ENCODE measurements around the gene PRRT4. TPM values are rescaled to one million over a fixed set of nuclear protein-coding genes. Genes with fewer than 3 reads are reported as not detected.

Gene PRRT4
- total RNA-seq, 1 donor from 2014 or later = under 0.01 TPM

- no peak for TF ChIP-seq CTCF (IDR thresholded peaks at IDR 0.05; ENCODE audit: insufficient read depth, low read length, severe bottlenecking)
- DNase-seq (ENCODE audit: low read depth) = no peak
- Histone ChIP-seq H3K4me3 (ENCODE audit: low read depth, low read length) (no peak overlapping the region), H3K36me3 (ENCODE audit: control insufficient read depth, insufficient read depth, low read length) (peaks cover 33% of the 10 kb centered on the region), H3K27me3 (ENCODE audit: control insufficient read depth, insufficient read depth, low read length) (no peaks in the 10 kb centered on the region)
- no peak for FAIRE-seq
Observed at GRCh38 chr7:128318691-128319090, 42.8 kb downstream of the PRRT4 start.

GRCh38 chr7:128311013-128311412 lies 50.5 kb downstream of the PRRT4 start:
- H3K36me3 ChIP-seq (ENCODE audit: control insufficient read depth, insufficient read depth, low read length) = peaks cover 30% of the 10 kb centered on the region
- FAIRE-seq (no peak), DNase-seq (ENCODE audit: low read depth) (no peak)
- no peak overlapping the region for H3K4me3 ChIP-seq (ENCODE audit: low read depth, low read length)
- no peaks in the 10 kb centered on the region for H3K27me3 ChIP-seq (ENCODE audit: control insufficient read depth, insufficient read depth, low read length)
- TF ChIP-seq CTCF (IDR thresholded peaks at IDR 0.05; ENCODE audit: insufficient read depth, low read length, severe bottlenecking) = no peak

- FAIRE-seq (no peak), DNase-seq (ENCODE audit: low read depth) (no peak)
- Histone ChIP-seq H3K27me3 (ENCODE audit: control insufficient read depth, insufficient read depth, low read length) (no peaks in the 10 kb centered on the region), H3K4me3 (ENCODE audit: low read depth, low read length) (no peak overlapping the region), H3K36me3 (ENCODE audit: control insufficient read depth, insufficient read depth, low read length) (peaks cover 30% of the 10 kb centered on the region)
- no peak for TF ChIP-seq CTCF (IDR thresholded peaks at IDR 0.05; ENCODE audit: insufficient read depth, low read length, severe bottlenecking)
Observed at GRCh38 chr7:128310499-128310898, 51.0 kb downstream of the PRRT4 start.

- no peak overlapping the region for H3K4me3 ChIP-seq (ENCODE audit: low read depth, low read length)
- no peak for FAIRE-seq
- DNase-seq (ENCODE audit: low read depth) = no peak
- H3K36me3 ChIP-seq (ENCODE audit: control insufficient read depth, insufficient read depth, low read length) = peaks cover 29% of the 10 kb centered on the region
- no peak for TF ChIP-seq CTCF (IDR thresholded peaks at IDR 0.05; ENCODE audit: insufficient read depth, low read length, severe bottlenecking)
- no peaks in the 10 kb centered on the region for H3K27me3 ChIP-seq (ENCODE audit: control insufficient read depth, insufficient read depth, low read length)
Observed at GRCh38 chr7:128309976-128310375, 51.5 kb downstream of the PRRT4 start.

GRCh38 chr7:128309124-128309523 lies 52.4 kb downstream of the PRRT4 start:
- DNase-seq (ENCODE audit: low read depth) (no peak), FAIRE-seq (no peak)
- H3K4me3 ChIP-seq (ENCODE audit: low read depth, low read length) = no peak overlapping the region
- peaks cover 25% of the 10 kb centered on the region for H3K36me3 ChIP-seq (ENCODE audit: control insufficient read depth, insufficient read depth, low read length)
- H3K27me3 ChIP-seq (ENCODE audit: control insufficient read depth, insufficient read depth, low read length) = no peaks in the 10 kb centered on the region
- TF ChIP-seq CTCF (IDR thresholded peaks at IDR 0.05; ENCODE audit: insufficient read depth, low read length, severe bottlenecking) = no peak

GRCh38 chr7:128307061-128307460 lies 54.4 kb downstream of the PRRT4 start:
- no peak for DNase-seq (ENCODE audit: low read depth)
- Histone ChIP-seq H3K36me3 (ENCODE audit: control insufficient read depth, insufficient read depth, low read length) (peaks cover 18% of the 10 kb centered on the region), H3K27me3 (ENCODE audit: control insufficient read depth, insufficient read depth, low read length) (no peaks in the 10 kb centered on the region), H3K4me3 (ENCODE audit: low read depth, low read length) (no peak overlapping the region)
- no peak for FAIRE-seq
- no peak for TF ChIP-seq CTCF (IDR thresholded peaks at IDR 0.05; ENCODE audit: insufficient read depth, low read length, severe bottlenecking)

Data from bronchial epithelial cell (primary cell).